HG03442 (cell line): Measurements from ENCODE around the gene PAOX.
"Not testable (repeated sequence)": the region's sequence is repeated elsewhere in the genome, so short reads cannot be mapped to it uniquely, and the experiment has no call there.

Experiments
- ATAC-seq: cut with Tn5 transposase; IDR thresholded peaks from one replicate; pipeline ENCODE4 v1.9.1; 2021; ENCODE audit warnings: mild to moderate bottlenecking, moderate library complexity; ENCODE audit not compliant: unreplicated experiment

The PAOX gene

GRCh38 chr10:133431888-133432613, 53.0 kb downstream of the PAOX start:
- not testable (repeated sequence) for ATAC-seq

- ATAC-seq, result not testable (repeated sequence)
Observed at GRCh38 chr10:133432789-133433188, 53.7 kb downstream of the PAOX start.

GRCh38 chr10:133438711-133439273, 59.7 kb downstream of the PAOX start:
- no peak for ATAC-seq

- no peak for ATAC-seq
Observed at GRCh38 chr10:133439517-133440461, 60.7 kb downstream of the PAOX start.

- no peak for ATAC-seq
Observed at GRCh38 chr10:133440633-133441285, 61.7 kb downstream of the PAOX start.
